ENCODE results near the gene FHIT. TPM values are rescaled to one million over a fixed set of nuclear protein-coding genes. Genes with fewer than 3 reads are reported as not detected.

FHIT gene
- total and polyA plus RNA-seq, 7 donors = 2.4 to 10.2 (median 6.1) TPM

DNA sequence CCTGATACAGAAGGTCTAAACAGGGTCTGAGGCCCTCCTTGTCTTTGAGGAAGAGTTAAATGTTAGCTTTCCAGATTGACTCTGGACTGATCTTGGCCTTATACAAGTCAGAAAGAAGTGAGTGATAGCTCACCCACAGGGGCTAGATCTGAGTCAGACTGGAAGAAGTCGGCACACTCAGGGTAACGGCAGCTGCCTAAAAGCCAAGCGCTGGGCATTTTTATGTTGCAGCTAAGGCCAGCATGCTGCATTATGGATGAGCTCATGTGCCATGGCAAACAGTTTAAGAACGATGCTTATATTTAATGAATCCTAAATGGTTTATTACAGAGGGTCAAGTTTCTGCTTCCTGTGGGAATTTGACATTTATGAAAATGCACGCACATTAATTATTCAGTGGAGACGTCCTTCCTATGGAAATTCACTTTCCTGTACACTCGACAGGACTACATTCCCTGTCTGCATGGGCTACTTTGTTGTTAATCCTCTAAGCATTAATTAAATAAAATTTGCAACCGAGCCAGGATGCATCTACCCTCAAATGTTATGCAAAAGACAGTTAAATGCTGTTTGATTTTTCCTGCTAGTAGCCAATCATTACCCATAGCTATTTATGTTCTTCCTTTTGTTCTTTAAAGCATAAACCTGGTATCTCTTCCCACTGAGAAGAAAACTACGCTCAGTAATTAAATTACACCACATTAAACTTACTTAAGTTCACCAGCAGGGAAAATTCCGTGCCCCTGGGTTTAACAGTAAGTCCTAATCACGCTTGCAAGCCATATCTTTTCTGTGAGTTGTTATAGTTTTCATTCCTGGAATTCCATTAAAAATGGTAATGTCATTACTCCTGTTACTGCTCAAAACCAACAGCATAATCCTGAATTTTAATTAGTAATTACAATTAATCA, 1438.8 kb downstream of the FHIT start:
- H3K27me3 ChIP-seq = no peaks in the 10 kb centered on the region
- H3K9me3 ChIP-seq = no peaks in the 10 kb centered on the region
- peaks cover 0 to 34% (median 13%) of the 10 kb centered on the region in 4 donors for H3K4me1 ChIP-seq
- no peak for DNase-seq
- 82 to 89% methylated on average over 11 of the region's 11 CpGs for WGBS, 2 donors
- intact Hi-C loops (cut with DNase I) = no loop called here
- H3K36me3 ChIP-seq = no peaks in the 10 kb centered on the region
- H3K4me3 ChIP-seq = no peak overlapping the region
- no peak for TF ChIP-seq CTCF (IDR thresholded peaks at IDR 0.05)
- no peak for TF ChIP-seq POLR2A (IDR thresholded peaks at IDR 0.05)
- no peak for TF ChIP-seq POLR2AphosphoS5 (IDR thresholded peaks at IDR 0.05)
- no peak for TF ChIP-seq EP300 (IDR thresholded peaks at IDR 0.05)
- peak overlapping the region in 1 of 4 donors; percentile 15 for H3K27ac ChIP-seq

- Histone ChIP-seq H3K27ac (no peak overlapping the region), H3K27me3 (no peaks in the 10 kb centered on the region), H3K9me3 (no peaks in the 10 kb centered on the region), H3K36me3 (no peaks in the 10 kb centered on the region), H3K4me3 (no peak overlapping the region), H3K4me1 (peaks cover 0 to 33% (median 10%) of the 10 kb centered on the region in 4 donors)
- 66 to 86% methylated on average over 2 of the region's 2 CpGs for WGBS, 2 donors
- TF ChIP-seq EP300 (IDR thresholded peaks at IDR 0.05) = no peak
- DNase-seq = no peak
- intact Hi-C loops (cut with DNase I) = no loop called here
These were observed 1440.1 kb downstream of the FHIT start for GRCh38 chr3:59811160-59811559.

GRCh38 chr3:59810606-59811005, 1440.6 kb downstream of the FHIT start:
- Histone ChIP-seq H3K4me1 (peaks cover 0 to 33% (median 10%) of the 10 kb centered on the region in 4 donors), H3K27ac (no peak overlapping the region), H3K27me3 (no peaks in the 10 kb centered on the region), H3K36me3 (no peaks in the 10 kb centered on the region), H3K4me3 (no peak overlapping the region), H3K9me3 (no peaks in the 10 kb centered on the region)
- no peak for DNase-seq
- intact Hi-C loops (cut with DNase I) = no loop called here
- TF ChIP-seq CTCF (IDR thresholded peaks at IDR 0.05) (no peak), POLR2A (IDR thresholded peaks at IDR 0.05) (no peak), POLR2AphosphoS5 (IDR thresholded peaks at IDR 0.05) (no peak), EP300 (IDR thresholded peaks at IDR 0.05) (no peak)
- 60 to 75% methylated on average over 2 of the region's 2 CpGs for WGBS, 2 donors

DNA sequence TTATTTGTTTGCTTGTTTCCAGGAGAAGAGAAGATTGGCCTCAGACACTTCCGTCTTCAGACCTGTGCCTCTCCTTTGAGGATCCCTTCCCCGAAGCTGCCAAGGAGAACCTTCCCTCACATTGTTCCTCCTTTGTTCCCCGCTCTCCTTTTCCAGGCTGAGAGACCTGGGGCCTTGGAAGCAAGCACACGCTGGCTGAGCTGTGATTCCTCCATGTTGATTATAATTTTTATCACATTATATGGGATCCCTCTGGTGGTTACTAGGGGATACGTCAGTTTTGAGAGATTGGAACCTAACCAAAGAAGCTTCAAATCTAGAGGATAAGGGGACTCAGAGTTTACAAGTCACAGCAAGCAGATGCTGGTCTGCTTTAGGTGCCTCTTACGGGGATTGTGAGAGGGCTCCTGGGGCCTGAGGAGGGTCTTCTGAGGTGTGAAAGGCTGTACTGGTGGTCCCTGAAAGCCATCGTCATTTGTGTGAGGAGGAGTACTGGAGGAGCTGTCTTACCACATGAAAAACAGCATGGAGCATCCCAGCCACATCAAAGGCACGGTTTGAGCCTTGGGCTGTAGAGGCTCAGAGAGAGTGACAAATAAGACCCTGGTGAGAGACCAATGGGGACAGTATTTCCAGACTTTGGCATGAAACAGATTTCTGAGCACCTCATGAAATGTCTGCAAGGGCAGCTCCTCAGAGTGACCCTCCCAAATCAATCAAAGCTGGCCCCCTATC, 1441.4 kb downstream of the FHIT start:
- no peak overlapping the region for H3K27ac ChIP-seq
- no peaks in the 10 kb centered on the region for H3K9me3 ChIP-seq
- intact Hi-C loops (cut with DNase I) = no loop called here
- no peaks in the 10 kb centered on the region for H3K27me3 ChIP-seq
- 53 to 70% methylated on average over 8 of the region's 8 CpGs for WGBS, 2 donors
- H3K36me3 ChIP-seq = no peaks in the 10 kb centered on the region
- peaks cover 0 to 33% (median 10%) of the 10 kb centered on the region in 4 donors for H3K4me1 ChIP-seq
- DNase-seq = no peak
- no peak for TF ChIP-seq POLR2AphosphoS5 (IDR thresholded peaks at IDR 0.05)
- peak in 3 of 4 experiments; percentile 10 to 20 (median 13) for TF ChIP-seq CTCF (IDR thresholded peaks at IDR 0.05)
- no peak for TF ChIP-seq EP300 (IDR thresholded peaks at IDR 0.05)
- no peak for TF ChIP-seq POLR2A (IDR thresholded peaks at IDR 0.05)
- H3K4me3 ChIP-seq = no peak overlapping the region

GRCh38 chr3:59809016-59809415, 1442.2 kb downstream of the FHIT start:
- DNase-seq = no peak
- no peaks in the 10 kb centered on the region for H3K9me3 ChIP-seq
- H3K4me3 ChIP-seq = no peak overlapping the region
- H3K27ac ChIP-seq = no peak overlapping the region
- 69 to 79% methylated on average over 4 of the region's 4 CpGs for WGBS, 2 donors
- no peaks in the 10 kb centered on the region for H3K36me3 ChIP-seq
- peaks cover 0 to 33% (median 10%) of the 10 kb centered on the region in 4 donors for H3K4me1 ChIP-seq
- no peak for TF ChIP-seq CTCF (IDR thresholded peaks at IDR 0.05)
- no peaks in the 10 kb centered on the region for H3K27me3 ChIP-seq
- intact Hi-C loops (cut with DNase I) = no loop called here
